Esophagus muscularis mucosa (tissue), 4 donors: ENCODE results near the gene CNNM3. TPM values are rescaled to one million over a fixed set of nuclear protein-coding genes. Genes with fewer than 3 reads are reported as not detected.

ENCODE experiments used
- DNase-seq: peaks from one replicate; pipeline ENCODE4 v3.0.0-alpha.2; 2017; ENCODE audit errors: extremely low spot score
- H3K27ac ChIP-seq, 4 donors: fragments of 200-600 bp; sonication (generic); replicated peaks in 1 of 4; 1 replicate in 3 of 4; 2 replicates in 1 of 4; pipeline ENCODE4 v1.5.1; 2016 to 2019; ENCODE audit warnings: mild to moderate bottlenecking in 1 of 4
- H3K27me3 ChIP-seq, 4 donors: fragments of 200-600 bp; sonication (generic); one replicate each; pipeline versions ENCODE4 v1.5.1 to v1.6.0; 2016 to 2019
- H3K36me3 ChIP-seq, 4 donors: fragments of 200-600 bp; sonication (generic); one replicate each; pipeline ENCODE4 v1.5.1; 2016 to 2019
- H3K4me1 ChIP-seq, 4 donors: fragments of 200-600 bp; sonication (generic); one replicate each; pipeline ENCODE4 v1.5.1; 2016 to 2019
- H3K4me3 ChIP-seq, 4 donors: fragments of 200-600 bp; sonication (generic); 1 replicate in 2 of 4; 2 replicates in 2 of 4; pipeline ENCODE4 v1.5.1; 2016 to 2019; ENCODE audit warnings: mild to moderate bottlenecking in 4 of 4, moderate library complexity in 1 of 4
- H3K9me3 ChIP-seq, 4 donors: fragments of 200-600 bp; sonication (generic); 1 replicate in 3 of 4; 2 replicates in 1 of 4; pipeline ENCODE4 v1.5.1; 2016 to 2019
- CTCF ChIP-seq, 3 experiments: fragments of 200-600 bp in 2 of 3; fragments of 450-650 bp in 1 of 3; sonication (generic) in 2 of 3; IDR thresholded peaks; one replicate each; pipeline ENCODE4 v1.5.1; 2017 to 2019; ENCODE audit warnings: antibody characterized with exemption in 3 of 3, mild to moderate bottlenecking in 2 of 3, moderate library complexity in 1 of 3
- EP300 ChIP-seq: sonication (generic); formaldehyde crosslinking; IDR thresholded peaks from one replicate; pipeline ENCODE4 v1.6.1; 2017; ENCODE audit warnings: antibody characterized with exemption
- POLR2A ChIP-seq: fragments of 450-650 bp; IDR thresholded peaks from one replicate; pipeline ENCODE4 v1.6.1; 2017; ENCODE audit warnings: antibody characterized with exemption, moderate library complexity, mild to moderate bottlenecking, low read depth
- POLR2AphosphoS5 ChIP-seq, 2 donors: sonication (generic); formaldehyde crosslinking; IDR thresholded peaks; one replicate each; pipeline ENCODE4 v1.6.1; 2017; ENCODE audit warnings: antibody characterized with exemption in 2 of 2
- WGBS: methylation state at CpG from one replicate; pipeline ENCODE4 v1.1.5; 2018; 5-methylcytosine and 5-hydroxymethylcytosine counted together
- intact Hi-C: fragments of 100-400 bp; cut with DNase I; formaldehyde crosslinking; loops from one replicate; pipeline ENCODE4 v1.15.1; 2023
- total RNA-seq, 4 donors: library from RNA; depleted of rRNA; stranded (reverse); fragments of >200 nt; gene quantifications; one replicate each; pipeline versions ENCODE4 v1.1.0 to v1.2.1, GENCODE V29; 2016

CNNM3 gene
- total RNA-seq, 4 donors from 2014 or later, result 11.8 to 30.3 (median 22.1) TPM

DNA sequence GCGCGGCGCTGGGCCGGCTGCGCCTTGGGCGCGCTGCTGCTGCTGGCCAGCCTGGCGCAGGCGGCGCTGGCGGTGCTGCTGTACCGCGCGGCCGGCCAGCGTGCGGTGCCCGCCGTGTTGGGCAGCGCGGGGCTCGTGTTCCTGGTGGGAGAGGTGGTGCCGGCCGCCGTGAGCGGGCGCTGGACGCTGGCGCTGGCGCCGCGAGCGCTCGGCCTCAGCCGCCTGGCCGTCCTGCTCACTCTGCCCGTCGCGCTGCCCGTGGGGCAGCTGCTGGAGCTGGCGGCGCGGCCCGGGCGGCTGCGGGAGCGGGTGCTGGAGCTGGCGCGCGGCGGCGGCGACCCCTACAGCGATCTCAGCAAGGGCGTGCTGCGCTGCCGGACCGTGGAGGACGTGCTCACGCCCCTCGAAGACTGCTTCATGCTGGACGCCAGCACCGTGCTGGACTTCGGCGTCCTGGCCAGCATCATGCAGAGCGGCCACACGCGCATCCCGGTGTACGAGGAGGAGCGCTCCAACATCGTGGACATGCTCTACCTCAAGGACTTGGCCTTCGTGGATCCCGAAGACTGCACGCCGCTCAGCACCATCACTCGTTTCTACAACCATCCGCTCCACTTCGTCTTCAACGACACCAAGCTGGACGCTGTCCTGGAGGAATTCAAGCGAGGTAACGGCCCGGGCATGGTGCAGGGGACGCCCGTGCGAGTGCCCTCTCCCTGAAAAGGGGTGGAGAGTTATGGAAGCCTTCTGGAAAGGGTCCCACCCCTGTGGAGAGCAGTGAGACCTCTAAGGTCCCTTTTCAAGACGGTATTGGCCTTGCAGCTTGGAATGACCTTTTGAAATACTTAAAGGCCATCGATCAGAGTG is 1.0 kb downstream of the CNNM3 start:
- Histone ChIP-seq H3K9me3 (no peaks in the 10 kb centered on the region), H3K27ac (peak overlapping the region; percentile 72 to 97 (median 95)), H3K36me3 (peaks cover 0 to 9% (median 0%) of the 10 kb centered on the region in 4 donors), H3K27me3 (no peaks in the 10 kb centered on the region), H3K4me1 (peaks cover 51 to 61% (median 58%) of the 10 kb centered on the region in 4 donors), H3K4me3 (peak overlapping the region; percentile 69 to 98 (median 86))
- no peak for DNase-seq
- 12% methylated on average over 14 of the region's 89 CpGs for WGBS
- intact Hi-C loops, result loop anchor here (2.0 to 10.0 kb wide), 3 partner anchors 40 to 182 kb away; partner anchors contain the start of genes CNNM4 and KANSL3
- TF ChIP-seq EP300 (no peak), POLR2AphosphoS5 (IDR thresholded peaks at IDR 0.05) (no peak), POLR2A (no peak), CTCF (IDR thresholded peaks at IDR 0.05) (no peak)

GRCh38 chr2:96817882-96818281 is 1.8 kb downstream of the CNNM3 start:
- peak overlapping the region; percentile 69 to 98 (median 86) for H3K4me3 ChIP-seq
- intact Hi-C loops, result loop anchor here (2.0 to 10.0 kb wide), 3 partner anchors 39 to 183 kb away; partner anchors contain the start of genes CNNM4 and KANSL3
- TF ChIP-seq CTCF (IDR thresholded peaks at IDR 0.05) (no peak), POLR2A (no peak), EP300 (no peak), POLR2AphosphoS5 (IDR thresholded peaks at IDR 0.05) (no peak)
- peaks cover 0 to 12% (median under 1%) of the 10 kb centered on the region in 4 donors for H3K36me3 ChIP-seq
- DNase-seq, result no peak
- H3K4me1 ChIP-seq, result peaks cover 49 to 66% (median 64%) of the 10 kb centered on the region in 4 donors
- H3K27ac ChIP-seq, result peak overlapping the region in 1 of 4 donors; percentile 97
- H3K27me3 ChIP-seq, result no peaks in the 10 kb centered on the region
- WGBS, result 83% methylated on average over 8 of the region's 8 CpGs
- no peaks in the 10 kb centered on the region for H3K9me3 ChIP-seq

DNA sequence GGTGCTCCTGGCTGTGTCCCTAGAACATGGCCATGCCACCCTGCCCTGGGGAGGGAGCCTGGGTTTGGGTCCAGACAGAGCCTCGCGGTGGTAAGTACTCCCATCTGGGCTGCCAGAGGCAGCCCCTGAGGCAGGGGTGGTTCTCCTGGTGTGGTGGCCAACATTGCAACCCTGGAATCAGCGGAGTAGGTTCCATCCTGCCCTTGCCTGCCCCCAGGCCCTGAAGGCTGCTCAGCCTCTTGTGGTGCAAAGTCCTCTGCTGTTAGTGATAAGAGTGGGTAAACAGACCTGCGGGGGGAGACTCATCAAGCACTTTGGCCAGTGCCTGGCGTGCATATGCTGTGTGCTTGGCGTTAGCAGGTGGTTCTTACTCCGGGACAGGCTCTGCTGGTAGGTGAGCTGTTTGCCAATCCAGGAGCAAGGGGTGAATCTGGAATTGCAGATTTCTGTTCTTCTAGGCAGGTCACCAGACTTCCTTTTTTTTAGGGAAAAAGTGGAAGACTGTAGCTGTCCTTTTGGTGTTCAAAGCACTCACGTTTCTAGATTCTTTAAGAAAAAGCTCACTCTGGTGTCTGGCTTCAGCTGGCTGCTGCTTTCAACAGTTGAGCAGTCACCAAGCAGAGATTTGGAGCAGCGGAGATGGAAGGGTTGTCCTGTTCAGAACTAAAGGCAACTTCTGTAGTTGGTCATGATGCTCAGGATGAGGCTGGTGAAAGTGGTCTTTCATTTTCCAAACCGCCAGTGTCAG is 3.2 kb downstream of the CNNM3 start:
- Histone ChIP-seq H3K4me3 (peak overlapping the region; percentile 4 to 69 (median 16)), H3K4me1 (peaks cover 55 to 80% (median 78%) of the 10 kb centered on the region in 4 donors)
- TF ChIP-seq POLR2A, result no peak
- no peak for TF ChIP-seq POLR2AphosphoS5 (IDR thresholded peaks at IDR 0.05)
- TF ChIP-seq EP300, result no peak
- TF ChIP-seq CTCF (IDR thresholded peaks at IDR 0.05), result no peak

GRCh38 chr2:96819876-96820511 is 3.9 kb downstream of the CNNM3 start:
- Histone ChIP-seq H3K36me3 (peaks cover 0 to 23% (median 8%) of the 10 kb centered on the region in 4 donors), H3K27me3 (no peaks in the 10 kb centered on the region), H3K9me3 (no peaks in the 10 kb centered on the region), H3K27ac (no peak overlapping the region), H3K4me3 (no peak overlapping the region), H3K4me1 (peaks cover 59 to 85% (median 83%) of the 10 kb centered on the region in 4 donors)
- DNase-seq, result no peak
- TF ChIP-seq POLR2AphosphoS5 (IDR thresholded peaks at IDR 0.05) (no peak), CTCF (IDR thresholded peaks at IDR 0.05) (no peak)
- intact Hi-C loops, result loop anchor here (5.0 to 10.0 kb wide), 2 partner anchors 58 to 185 kb away; partner anchors contain the start of genes CNNM4 and KANSL3
- WGBS, result 86% methylated on average over 11 of the region's 12 CpGs

More for the DNA sequence above, 3.2 kb downstream of the CNNM3 start:
- WGBS, result 72% methylated on average over 7 of the region's 10 CpGs
- no peak for DNase-seq
- Histone ChIP-seq H3K27ac (no peak overlapping the region), H3K27me3 (no peaks in the 10 kb centered on the region), H3K9me3 (no peaks in the 10 kb centered on the region), H3K36me3 (peaks cover 0 to 18% (median 5%) of the 10 kb centered on the region in 4 donors)
- intact Hi-C loops, result loop anchor here (5.0 to 10.0 kb wide), 2 partner anchors 57 to 185 kb away; partner anchors contain the start of genes CNNM4 and KANSL3
